ENCODE results near the gene DEFB119. TPM values are rescaled to one million over a fixed set of nuclear protein-coding genes. Genes with fewer than 3 reads are reported as not detected.

Gene DEFB119
- polyA plus RNA-seq, 1 donor: not detected

Other genes with a start within 250 kb of the DEFB119 start
- gene DEFB115, start 132.9 kb downstream of the DEFB119 start, polyA plus RNA-seq (ENCODE audit: insufficient read length): not detected
- not detected for gene DEFB116, start 82.0 kb downstream of the DEFB119 start, polyA plus RNA-seq (ENCODE audit: insufficient read length)
- not detected for gene DEFB118, start 22.0 kb downstream of the DEFB119 start, polyA plus RNA-seq (ENCODE audit: insufficient read length)
- gene DEFB121, start 15.6 kb upstream of the DEFB119 start, polyA plus RNA-seq (ENCODE audit: insufficient read length): not detected
- not detected for gene DEFB123, start 50.0 kb upstream of the DEFB119 start, polyA plus RNA-seq (ENCODE audit: insufficient read length)
- gene DEFB124, start 84.5 kb upstream of the DEFB119 start, polyA plus RNA-seq (ENCODE audit: insufficient read length): 1.3 TPM
- gene REM1, start 84.7 kb upstream of the DEFB119 start, polyA plus RNA-seq (ENCODE audit: insufficient read length): 5.8 TPM
- 73.3 TPM for gene HM13, start 123.9 kb upstream of the DEFB119 start, polyA plus RNA-seq (ENCODE audit: insufficient read length)
- gene ID1, start 214.7 kb upstream of the DEFB119 start, polyA plus RNA-seq (ENCODE audit: insufficient read length): 16.6 TPM
- gene COX4I2, start 247.3 kb upstream of the DEFB119 start, polyA plus RNA-seq (ENCODE audit: insufficient read length): 7.0 TPM